Keratinocyte (primary cell): Measurements from ENCODE around the gene GRIN1. TPM values are rescaled to one million over a fixed set of nuclear protein-coding genes. Genes with fewer than 3 reads are reported as not detected.

Experiments used
- DNase-seq: peaks from one replicate; pipeline ENCODE4 v3.0.0-alpha.2; 2011; ENCODE audit warnings: low read depth, missing footprints, low spot score
- FAIRE-seq: peaks from 2 replicates; lab custom pipeline; 2011; peaks lifted over from hg19 to GRCh38; lab: Jason Lieb, UNC
- H2AFZ ChIP-seq: 2 replicates; pipeline ENCODE4 v1.6.0; 2012; ENCODE audit warnings: low read length, control low read depth, inconsistent platforms; ENCODE audit not compliant: control insufficient read depth
- H3K27ac ChIP-seq: 2 replicates; pipeline ENCODE4 v1.5.1; 2011; ENCODE audit warnings: low read length; ENCODE audit not compliant: control insufficient read depth, insufficient read depth
- H3K27me3 ChIP-seq: 3 replicates; pipeline ENCODE4 v1.6.0; 2011; ENCODE audit warnings: low read length; ENCODE audit not compliant: control insufficient read depth, insufficient read depth; ENCODE audit errors: extremely low read depth
- H3K36me3 ChIP-seq, 2 experiments: 2 replicates in 1 of 2; 3 replicates in 1 of 2; pipeline ENCODE4 v1.5.1; 2011; ENCODE audit warnings: low read length in 2 of 2, mild to moderate bottlenecking in 1 of 2; ENCODE audit not compliant: control insufficient read depth in 2 of 2, insufficient read depth in 2 of 2; ENCODE audit errors: extremely low read depth in 1 of 2
- H3K4me1 ChIP-seq: 3 replicates; pipeline ENCODE4 v1.5.1; 2011; ENCODE audit warnings: low read length; ENCODE audit not compliant: control insufficient read depth, insufficient read depth; ENCODE audit errors: extremely low read depth
- H3K4me2 ChIP-seq: 3 replicates; pipeline ENCODE4 v1.6.0; 2011; ENCODE audit warnings: low read depth, low read length; ENCODE audit not compliant: control insufficient read depth, insufficient read depth; ENCODE audit errors: extremely low read depth
- H3K4me3 ChIP-seq, 3 experiments: fragments of 200-600 bp in 1 of 3; sonication (generic) in 1 of 3; 2 replicates in 2 of 3; 3 replicates in 1 of 3; pipeline ENCODE4 v1.5.1; 2011 to 2016; ENCODE audit warnings: low read length in 3 of 3, mild to moderate bottlenecking in 3 of 3, control low read depth in 2 of 3, inconsistent platforms in 1 of 3, low read depth in 1 of 3, mixed read lengths in 1 of 3, mixed run types in 1 of 3, moderate library complexity in 1 of 3; ENCODE audit not compliant: control insufficient read depth in 2 of 3, insufficient read depth in 2 of 3; ENCODE audit errors: extremely low read depth in 1 of 3
- H3K79me2 ChIP-seq: 2 replicates; pipeline ENCODE4 v1.6.0; 2012; ENCODE audit warnings: low read length; ENCODE audit not compliant: control insufficient read depth, insufficient read depth
- H3K9ac ChIP-seq: 3 replicates; pipeline ENCODE4 v1.6.0; 2011; ENCODE audit warnings: low read length; ENCODE audit not compliant: control insufficient read depth, insufficient read depth; ENCODE audit errors: extremely low read depth
- H3K9me1 ChIP-seq: 3 replicates; pipeline ENCODE4 v1.6.0; 2011; ENCODE audit warnings: low read length; ENCODE audit not compliant: control insufficient read depth, insufficient read depth; ENCODE audit errors: extremely low read depth
- H3K9me3 ChIP-seq: 2 replicates; pipeline ENCODE4 v1.5.1; 2012; ENCODE audit warnings: low read depth, low read length; ENCODE audit not compliant: control insufficient read depth
- H4K20me1 ChIP-seq: 3 replicates; pipeline ENCODE4 v1.6.0; 2011; ENCODE audit warnings: low read length; ENCODE audit not compliant: control insufficient read depth, insufficient read depth; ENCODE audit errors: extremely low read depth
- CTCF ChIP-seq, 3 experiments: IDR thresholded peaks in 1 of 3; conservative IDR thresholded peaks in 1 of 3; optimal IDR thresholded peaks in 1 of 3; 2 replicates in 2 of 3; 3 replicates in 1 of 3; pipeline versions ENCODE3 to v1.5.1; 2011; ENCODE audit warnings: low read length in 3 of 3, mild to moderate bottlenecking in 3 of 3, moderate library complexity in 2 of 3, control low read depth in 1 of 3, inconsistent platforms in 1 of 3; ENCODE audit not compliant: insufficient read depth in 2 of 3; ENCODE audit errors: extremely low read depth in 1 of 3
- EZH2 ChIP-seq: IDR thresholded peaks from one replicate; pipeline ENCODE4 v1.6.1; 2012; ENCODE audit warnings: inconsistent platforms, mild to moderate bottlenecking, low read length, moderate library complexity
- dilution Hi-C: fragments of 300-500 bp; cut with MboI; formaldehyde crosslinking; loops from one replicate; pipeline ENCODE4 v1.7.0; 2020; ENCODE audit warnings: low sequenced_read_pairs; ENCODE audit not compliant: extremely low pct_ligation_motif_present
- polyA plus RNA-seq, 5 experiments: library from polyadenylated mRNA; depleted of rRNA in 3 of 5; stranded (reverse) in 3 of 5; stranded (forward) in 1 of 5; unstranded in 1 of 5; fragments of >200 nt; gene quantifications; 1 replicate in 1 of 5; 2 replicates in 3 of 5; 3 replicates in 1 of 5; pipeline versions ENCODE4 v1.2.1 to v1.2.3, GENCODE V29; 2011 to 2012; ENCODE audit warnings: missing spikeins in 2 of 5, low read depth in 1 of 5, low replicate concordance in 1 of 5

Gene GRIN1
- polyA plus RNA-seq, 1 donor (not counting 4 experiments of a cell fraction or from before 2014, with no cell fraction given) = 0.03 TPM

- dilution Hi-C loops = no loop called here
- Histone ChIP-seq H3K79me2 (no peaks in the 10 kb centered on the region), H3K4me3 (no peak overlapping the region), H3K9me1 (no peaks in the 10 kb centered on the region), H2AFZ (no peak overlapping the region), H3K9me3 (no peaks in the 10 kb centered on the region), H3K36me3 (peaks cover 3 to 19% of the 10 kb centered on the region in 2 experiments), H3K4me2 (no peak overlapping the region), H3K4me1 (peaks cover 20% of the 10 kb centered on the region), H3K27me3 (no peaks in the 10 kb centered on the region), H4K20me1 (no peaks in the 10 kb centered on the region), H3K9ac (no peak overlapping the region), H3K27ac (no peak overlapping the region)
- TF ChIP-seq EZH2 = no peak
- no peak for FAIRE-seq
- DNase-seq = no peak
These were observed 77.4 kb downstream of the GRIN1 start for GRCh38 chr9:137216188-137216965.

GRCh38 chr9:137217276-137218211 lies 78.6 kb downstream of the GRIN1 start:
- Histone ChIP-seq H3K79me2 (no peaks in the 10 kb centered on the region), H3K9ac (peak overlapping the region; percentile 41), H3K27me3 (no peaks in the 10 kb centered on the region), H3K9me3 (no peaks in the 10 kb centered on the region), H3K4me2 (peak overlapping the region; percentile 79), H2AFZ (peak overlapping the region; percentile 30), H3K4me3 (peak overlapping the region; percentile 40 to 54 (median 44)), H4K20me1 (no peaks in the 10 kb centered on the region), H3K27ac (no peak overlapping the region), H3K9me1 (no peaks in the 10 kb centered on the region), H3K4me1 (peaks cover 20% of the 10 kb centered on the region), H3K36me3 (peaks cover 3 to 17% of the 10 kb centered on the region in 2 experiments)
- TF ChIP-seq CTCF (optimal IDR thresholded peaks at IDR 0.05 in 1 of 3, IDR thresholded peaks at IDR 0.05 in 1 of 3, conservative IDR thresholded peaks at IDR 0.05 in 1 of 3; ENCODE audit: extremely low read depth in 1 of 3, insufficient read depth in 2 of 3, low read length in 3 of 3) (peak in 1 of 3 experiments; percentile 18), EZH2 (no peak)
- FAIRE-seq (peak; percentile 89), DNase-seq (no peak)
- dilution Hi-C loops = no loop called here
